Hepatocyte (in vitro differentiated cells): ENCODE measurements around the gene GNPTG. TPM values are rescaled to one million over a fixed set of nuclear protein-coding genes. Genes with fewer than 3 reads are reported as not detected.

Source experiments
- DNase-seq: peaks from one replicate; pipeline ENCODE4 v3.0.0-alpha.2; 2016; ENCODE audit warnings: low spot score
- H2AFZ ChIP-seq: fragments of 200-600 bp; sonication (generic); 2 replicates; pipeline ENCODE4 v1.6.0; 2016; ENCODE audit warnings: antibody characterized with exemption, mild to moderate bottlenecking
- H3K27ac ChIP-seq: fragments of 200-600 bp; sonication (generic); 2 replicates; pipeline ENCODE4 v1.5.1; 2016; ENCODE audit warnings: mild to moderate bottlenecking
- H3K27me3 ChIP-seq: fragments of 200-600 bp; sonication (generic); 2 replicates; pipeline ENCODE4 v1.6.1; 2016
- H3K36me3 ChIP-seq: fragments of 200-600 bp; sonication (generic); replicated peaks from 2 replicates; pipeline ENCODE4 v1.5.1; 2016; ENCODE audit warnings: low read depth; ENCODE audit not compliant: insufficient read depth
- H3K4me1 ChIP-seq: fragments of 200-600 bp; sonication (generic); 2 replicates; pipeline ENCODE4 v1.5.1; 2016; ENCODE audit warnings: mild to moderate bottlenecking, moderate library complexity; ENCODE audit not compliant: insufficient read depth
- H3K4me2 ChIP-seq: fragments of 200-600 bp; sonication (generic); 2 replicates; pipeline ENCODE4 v1.6.0; 2016
- H3K4me3 ChIP-seq: fragments of 200-600 bp; sonication (generic); 2 replicates; pipeline ENCODE4 v1.5.1; 2016; ENCODE audit warnings: mild to moderate bottlenecking
- H3K79me2 ChIP-seq: fragments of 200-600 bp; sonication (generic); 2 replicates; pipeline ENCODE4 v1.6.0; 2017; ENCODE audit warnings: mild to moderate bottlenecking
- H3K9me2 ChIP-seq: fragments of 200-600 bp; sonication (generic); replicated peaks from 2 replicates; pipeline ENCODE4 v1.6.0; 2017; ENCODE audit warnings: mild to moderate bottlenecking; ENCODE audit not compliant: insufficient read depth
- H3K9me3 ChIP-seq: fragments of 200-600 bp; sonication (generic); 2 replicates; pipeline ENCODE4 v1.5.1; 2016; ENCODE audit warnings: low read depth, mild to moderate bottlenecking
- H4K20me1 ChIP-seq: fragments of 200-600 bp; sonication (generic); 2 replicates; pipeline ENCODE4 v1.6.0; 2016; ENCODE audit warnings: mild to moderate bottlenecking; ENCODE audit not compliant: insufficient read depth, poor library complexity, severe bottlenecking
- CTCF ChIP-seq: fragments of 200-600 bp; sonication (generic); IDR thresholded peaks from 2 replicates; pipeline ENCODE4 v1.5.1; 2016; ENCODE audit warnings: antibody characterized with exemption, mild to moderate bottlenecking; ENCODE audit not compliant: poor library complexity
- EZH2 ChIP-seq: fragments of 200-600 bp; sonication (generic); IDR thresholded peaks from 2 replicates; pipeline ENCODE4 v1.6.1; 2016; ENCODE audit warnings: antibody characterized with exemption, mild to moderate bottlenecking, borderline replicate concordance
- EZH2phosphoT487 ChIP-seq: fragments of 200-600 bp; sonication (generic); IDR thresholded peaks from one replicate; pipeline ENCODE4 v1.6.1; 2018; ENCODE audit warnings: antibody characterized with exemption, mild to moderate bottlenecking, low read depth, moderate library complexity; ENCODE audit not compliant: unreplicated experiment, severe bottlenecking
- WGBS: methylation state at CpG from one replicate; pipeline ENCODE4 v1.1.6; 2016; ENCODE audit warnings: low lambda C conversion rate; ENCODE audit errors: missing lambda C conversion rate; 5-methylcytosine and 5-hydroxymethylcytosine counted together
- polyA plus RNA-seq: library from polyadenylated mRNA; unstranded; fragments of >200 nt; fragmentation: Nextera tagmentation; extraction: Ambion mirVana; gene quantifications from 2 replicates; pipeline ENCODE4 v1.2.1, GENCODE V29; 2016
- total RNA-seq: library from RNA; depleted of rRNA; stranded (reverse); fragments of >200 nt; gene quantifications from 2 replicates; pipeline ENCODE4 v1.2.3, GENCODE V29; 2014

GNPTG gene
- total and polyA plus RNA-seq, 2 experiments from 2014 or later, result 76.6 to 133 TPM

GRCh38 chr16:1389762-1390161 lies 38.0 kb downstream of the GNPTG start:
- Histone ChIP-seq H3K9me2 (no peaks in the 10 kb centered on the region), H3K27me3 (no peaks in the 10 kb centered on the region), H3K4me2 (no peak overlapping the region), H3K27ac (no peak overlapping the region), H3K4me3 (no peak overlapping the region), H3K9me3 (no peaks in the 10 kb centered on the region), H3K36me3 (no peaks in the 10 kb centered on the region), H3K4me1 (no peaks in the 10 kb centered on the region), H4K20me1 (no peaks in the 10 kb centered on the region), H3K79me2 (no peaks in the 10 kb centered on the region), H2AFZ (no peak overlapping the region)
- TF ChIP-seq CTCF (no peak), EZH2phosphoT487 (no peak), EZH2 (no peak)
- DNase-seq, result no peak
- over 99% methylated on average over 7 of the region's 7 CpGs for WGBS

- WGBS, result 96% methylated on average over 27 of the region's 28 CpGs
- Histone ChIP-seq H3K9me2 (no peaks in the 10 kb centered on the region), H3K4me2 (no peak overlapping the region), H4K20me1 (no peaks in the 10 kb centered on the region), H3K9me3 (no peaks in the 10 kb centered on the region), H2AFZ (no peak overlapping the region), H3K4me3 (no peak overlapping the region), H3K4me1 (no peaks in the 10 kb centered on the region), H3K27ac (no peak overlapping the region), H3K79me2 (no peaks in the 10 kb centered on the region), H3K36me3 (no peaks in the 10 kb centered on the region), H3K27me3 (no peaks in the 10 kb centered on the region)
- TF ChIP-seq CTCF (no peak), EZH2 (no peak), EZH2phosphoT487 (no peak)
- DNase-seq, result no peak
Measured at GRCh38 chr16:1390239-1390779, 38.6 kb downstream of the GNPTG start.

GRCh38 chr16:1392826-1393225 lies 41.1 kb downstream of the GNPTG start:
- Histone ChIP-seq H3K4me1 (no peaks in the 10 kb centered on the region), H3K27ac (no peak overlapping the region), H3K9me2 (no peaks in the 10 kb centered on the region), H3K36me3 (no peaks in the 10 kb centered on the region), H3K9me3 (no peaks in the 10 kb centered on the region), H3K79me2 (no peaks in the 10 kb centered on the region), H4K20me1 (no peaks in the 10 kb centered on the region), H3K4me2 (no peak overlapping the region), H3K27me3 (no peaks in the 10 kb centered on the region), H2AFZ (no peak overlapping the region), H3K4me3 (no peak overlapping the region)
- TF ChIP-seq EZH2phosphoT487 (no peak), CTCF (no peak)
- WGBS, result 97% methylated on average over 17 of the region's 17 CpGs
- DNase-seq, result no peak
